ENCODE measurements around the gene CUL3. TPM values are rescaled to one million over a fixed set of nuclear protein-coding genes. Genes with fewer than 3 reads are reported as not detected.

The CUL3 gene
- total and polyA plus RNA-seq, 2 experiments from 2014 or later = 86.0 to 125 TPM

DNA sequence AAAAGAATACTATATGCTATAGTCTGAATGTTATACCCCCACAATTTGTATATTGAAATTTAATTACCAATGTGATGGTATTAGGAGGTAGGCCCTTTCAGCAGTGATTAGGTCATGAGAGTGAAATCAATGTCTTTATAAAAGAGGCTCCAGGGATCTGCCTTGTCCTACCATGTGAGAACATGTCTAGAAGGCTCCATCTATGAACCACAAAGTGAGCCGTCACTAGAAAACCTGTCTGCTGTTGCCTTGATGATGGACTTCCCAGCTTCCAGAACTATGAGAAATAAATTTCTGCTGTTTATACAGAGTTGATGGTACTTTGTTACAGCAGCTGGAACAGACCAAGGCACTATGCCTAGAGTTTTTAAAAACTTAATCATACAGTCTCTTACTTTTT is 136.9 kb downstream of the CUL3 start:
- no peaks in the 10 kb centered on the region for H3K79me2 ChIP-seq (replicated peaks; ENCODE audit: insufficient read depth)
- TF ChIP-seq, protein P1, sequence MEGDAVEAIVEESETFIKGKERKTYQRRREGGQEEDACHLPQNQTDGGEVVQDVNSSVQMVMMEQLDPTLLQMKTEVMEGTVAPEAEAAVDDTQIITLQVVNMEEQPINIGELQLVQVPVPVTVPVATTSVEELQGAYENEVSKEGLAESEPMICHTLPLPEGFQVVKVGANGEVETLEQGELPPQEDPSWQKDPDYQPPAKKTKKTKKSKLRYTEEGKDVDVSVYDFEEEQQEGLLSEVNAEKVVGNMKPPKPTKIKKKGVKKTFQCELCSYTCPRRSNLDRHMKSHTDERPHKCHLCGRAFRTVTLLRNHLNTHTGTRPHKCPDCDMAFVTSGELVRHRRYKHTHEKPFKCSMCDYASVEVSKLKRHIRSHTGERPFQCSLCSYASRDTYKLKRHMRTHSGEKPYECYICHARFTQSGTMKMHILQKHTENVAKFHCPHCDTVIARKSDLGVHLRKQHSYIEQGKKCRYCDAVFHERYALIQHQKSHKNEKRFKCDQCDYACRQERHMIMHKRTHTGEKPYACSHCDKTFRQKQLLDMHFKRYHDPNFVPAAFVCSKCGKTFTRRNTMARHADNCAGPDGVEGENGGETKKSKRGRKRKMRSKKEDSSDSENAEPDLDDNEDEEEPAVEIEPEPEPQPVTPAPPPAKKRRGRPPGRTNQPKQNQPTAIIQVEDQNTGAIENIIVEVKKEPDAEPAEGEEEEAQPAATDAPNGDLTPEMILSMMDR (conservative IDR thresholded peaks at IDR 0.05; ENCODE audit: low read depth in 2 of 2) = no peak
- TF ChIP-seq, protein P2, sequence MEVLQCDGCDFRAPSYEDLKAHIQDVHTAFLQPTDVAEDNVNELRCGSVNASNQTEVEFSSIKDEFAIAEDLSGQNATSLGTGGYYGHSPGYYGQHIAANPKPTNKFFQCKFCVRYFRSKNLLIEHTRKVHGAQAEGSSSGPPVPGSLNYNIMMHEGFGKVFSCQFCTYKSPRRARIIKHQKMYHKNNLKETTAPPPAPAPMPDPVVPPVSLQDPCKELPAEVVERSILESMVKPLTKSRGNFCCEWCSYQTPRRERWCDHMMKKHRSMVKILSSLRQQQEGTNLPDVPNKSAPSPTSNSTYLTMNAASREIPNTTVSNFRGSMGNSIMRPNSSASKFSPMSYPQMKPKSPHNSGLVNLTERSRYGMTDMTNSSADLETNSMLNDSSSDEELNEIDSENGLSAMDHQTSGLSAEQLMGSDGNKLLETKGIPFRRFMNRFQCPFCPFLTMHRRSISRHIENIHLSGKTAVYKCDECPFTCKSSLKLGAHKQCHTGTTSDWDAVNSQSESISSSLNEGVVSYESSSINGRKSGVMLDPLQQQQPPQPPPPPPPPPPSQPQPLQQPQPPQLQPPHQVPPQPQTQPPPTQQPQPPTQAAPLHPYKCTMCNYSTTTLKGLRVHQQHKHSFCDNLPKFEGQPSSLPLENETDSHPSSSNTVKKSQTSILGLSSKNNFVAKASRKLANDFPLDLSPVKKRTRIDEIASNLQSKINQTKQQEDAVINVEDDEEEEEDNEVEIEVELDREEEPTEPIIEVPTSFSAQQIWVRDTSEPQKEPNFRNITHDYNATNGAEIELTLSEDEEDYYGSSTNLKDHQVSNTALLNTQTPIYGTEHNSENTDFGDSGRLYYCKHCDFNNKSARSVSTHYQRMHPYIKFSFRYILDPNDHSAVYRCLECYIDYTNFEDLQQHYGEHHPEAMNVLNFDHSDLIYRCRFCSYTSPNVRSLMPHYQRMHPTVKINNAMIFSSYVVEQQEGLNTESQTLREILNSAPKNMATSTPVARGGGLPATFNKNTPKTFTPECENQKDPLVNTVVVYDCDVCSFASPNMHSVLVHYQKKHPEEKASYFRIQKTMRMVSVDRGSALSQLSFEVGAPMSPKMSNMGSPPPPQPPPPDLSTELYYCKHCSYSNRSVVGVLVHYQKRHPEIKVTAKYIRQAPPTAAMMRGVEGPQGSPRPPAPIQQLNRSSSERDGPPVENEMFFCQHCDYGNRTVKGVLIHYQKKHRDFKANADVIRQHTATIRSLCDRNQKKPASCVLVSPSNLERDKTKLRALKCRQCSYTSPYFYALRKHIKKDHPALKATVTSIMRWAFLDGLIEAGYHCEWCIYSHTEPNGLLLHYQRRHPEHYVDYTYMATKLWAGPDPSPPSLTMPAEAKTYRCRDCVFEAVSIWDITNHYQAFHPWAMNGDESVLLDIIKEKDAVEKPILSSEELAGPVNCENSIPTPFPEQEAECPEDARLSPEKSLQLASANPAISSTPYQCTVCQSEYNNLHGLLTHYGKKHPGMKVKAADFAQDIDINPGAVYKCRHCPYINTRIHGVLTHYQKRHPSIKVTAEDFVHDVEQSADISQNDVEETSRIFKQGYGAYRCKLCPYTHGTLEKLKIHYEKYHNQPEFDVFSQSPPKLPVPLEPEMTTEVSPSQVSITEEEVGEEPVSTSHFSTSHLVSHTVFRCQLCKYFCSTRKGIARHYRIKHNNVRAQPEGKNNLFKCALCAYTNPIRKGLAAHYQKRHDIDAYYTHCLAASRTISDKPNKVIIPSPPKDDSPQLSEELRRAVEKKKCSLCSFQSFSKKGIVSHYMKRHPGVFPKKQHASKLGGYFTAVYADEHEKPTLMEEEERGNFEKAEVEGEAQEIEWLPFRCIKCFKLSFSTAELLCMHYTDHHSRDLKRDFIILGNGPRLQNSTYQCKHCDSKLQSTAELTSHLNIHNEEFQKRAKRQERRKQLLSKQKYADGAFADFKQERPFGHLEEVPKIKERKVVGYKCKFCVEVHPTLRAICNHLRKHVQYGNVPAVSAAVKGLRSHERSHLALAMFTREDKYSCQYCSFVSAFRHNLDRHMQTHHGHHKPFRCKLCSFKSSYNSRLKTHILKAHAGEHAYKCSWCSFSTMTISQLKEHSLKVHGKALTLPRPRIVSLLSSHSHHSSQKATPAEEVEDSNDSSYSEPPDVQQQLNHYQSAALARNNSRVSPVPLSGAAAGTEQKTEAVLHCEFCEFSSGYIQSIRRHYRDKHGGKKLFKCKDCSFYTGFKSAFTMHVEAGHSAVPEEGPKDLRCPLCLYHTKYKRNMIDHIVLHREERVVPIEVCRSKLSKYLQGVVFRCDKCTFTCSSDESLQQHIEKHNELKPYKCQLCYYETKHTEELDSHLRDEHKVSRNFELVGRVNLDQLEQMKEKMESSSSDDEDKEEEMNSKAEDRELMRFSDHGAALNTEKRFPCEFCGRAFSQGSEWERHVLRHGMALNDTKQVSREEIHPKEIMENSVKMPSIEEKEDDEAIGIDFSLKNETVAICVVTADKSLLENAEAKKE (CRISPR knock-in tag; IDR thresholded peaks at IDR 0.05) = no peak
- no peak for TF ChIP-seq ZNF114 (CRISPR knock-in tag; IDR thresholded peaks at IDR 0.05)
- TF ChIP-seq EZH2phosphoT487 (IDR thresholded peaks at IDR 0.05; ENCODE audit: unreplicated experiment) = no peak
- TF ChIP-seq ZNF331 (CRISPR knock-in tag; IDR thresholded peaks at IDR 0.05; ENCODE audit: low read depth) = no peak
- no peak overlapping the region for H3K27ac ChIP-seq (ENCODE audit: low read depth)
- no peaks in the 10 kb centered on the region for H4K20me1 ChIP-seq (replicated peaks; ENCODE audit: insufficient read depth)
- Mint-ChIP-seq H3K36me3 (ENCODE audit: low read depth) (0 out of 3 replicates have a peak, but pooled peaks cover 3% of the 10 kb centered on the region), H3K4me1 (peaks cover 2% of the 10 kb centered on the region; the same call in 1 of the 3 replicates), H3K27ac (no peak overlapping the region), H3K27me3 (ENCODE audit: insufficient read depth, low read depth, poor library complexity) (peaks cover 5% of the 10 kb centered on the region), H3K4me3 (no peak overlapping the region), H3K9me3 (peaks cover 7% of the 10 kb centered on the region)
- H3K4me3 ChIP-seq = no peak overlapping the region
- no peak for ATAC-seq
- no peak overlapping the region for H2AFZ ChIP-seq
- 0 out of 2 replicates have a peak, but pooled peaks cover 5% of the 10 kb centered on the region for H3K27me3 ChIP-seq (ENCODE audit: insufficient read depth)
- H3K4me1 ChIP-seq (ENCODE audit: insufficient read depth) = no peaks in the 10 kb centered on the region
- 0 out of 2 replicates have a peak, but pooled peaks cover 3% of the 10 kb centered on the region for H3F3A ChIP-seq (replicated peaks; ENCODE audit: low read depth)
- no peaks in the 10 kb centered on the region for H3K36me3 ChIP-seq (ENCODE audit: insufficient read depth)
- DNase-seq (ENCODE audit: low spot score) = no peak
- no peak overlapping the region for H3K4me2 ChIP-seq
- H3K9me2 ChIP-seq (ENCODE audit: insufficient read depth) = no peaks in the 10 kb centered on the region

Data from GM23338 (cell line).